Measurements from ENCODE around the gene LRCH1.

LRCH1 gene

DNA sequence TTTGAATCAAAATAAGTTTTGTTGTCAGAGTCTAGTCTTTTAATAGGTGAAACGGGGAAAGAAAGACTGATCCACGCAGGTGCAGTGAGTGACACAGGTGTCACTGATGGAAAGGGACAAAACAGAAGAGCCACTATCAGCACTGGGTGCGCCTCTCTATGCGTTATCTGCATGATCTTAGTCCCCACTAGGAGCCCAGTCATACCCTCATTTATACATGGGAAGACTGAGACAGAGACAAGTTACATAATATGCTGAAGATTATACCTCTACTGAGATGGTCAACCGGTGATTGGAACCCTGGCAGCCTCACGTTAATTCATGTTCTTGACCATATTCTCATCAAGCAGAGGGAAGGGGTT lies 3.4 kb downstream of the LRCH1 start:
- Mint-ChIP-seq H3K27ac (ENCODE audit: low read depth) (no peak overlapping the region), H3K4me1 (peaks cover 47% of the 10 kb centered on the region), H3K27me3 (no peaks in the 10 kb centered on the region), H3K4me3 (no peak overlapping the region), H3K36me3 (ENCODE audit: insufficient read depth) (peaks cover 15% of the 10 kb centered on the region), H3K9me3 (no peaks in the 10 kb centered on the region)
- DNase-seq (ENCODE audit: low spot score in 2 of 2): no peak
- no peak for ATAC-seq (replicated peaks; ENCODE audit: extremely low read depth, poor library complexity, severe bottlenecking)

DNA sequence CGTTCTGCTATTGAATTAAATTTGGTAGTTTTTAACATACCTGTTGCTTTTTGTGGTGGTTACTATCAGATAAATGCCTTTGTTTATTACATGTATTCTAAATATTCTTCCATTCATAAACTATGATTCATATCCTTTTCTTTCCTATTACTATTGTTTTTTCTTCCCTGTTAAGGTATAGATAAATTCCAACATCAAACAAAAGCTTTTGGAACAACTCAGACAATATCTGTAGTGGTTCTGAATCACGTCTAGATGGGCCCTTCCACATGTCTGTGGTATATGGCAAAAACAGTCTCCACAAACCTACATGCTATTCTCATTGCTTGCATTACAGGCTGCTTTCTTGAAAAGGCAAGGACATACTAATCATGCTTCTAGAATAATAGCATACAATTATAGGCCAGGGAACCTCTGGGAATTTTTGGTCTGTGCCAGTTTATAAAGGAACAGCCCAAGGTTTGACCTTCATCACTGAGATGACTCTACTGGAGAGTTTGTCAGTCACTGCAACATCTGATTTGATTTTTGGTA lies 6.4 kb downstream of the LRCH1 start:
- Mint-ChIP-seq H3K36me3 (ENCODE audit: insufficient read depth) (peaks cover 5% of the 10 kb centered on the region), H3K9me3 (no peaks in the 10 kb centered on the region), H3K4me1 (peaks cover 32% of the 10 kb centered on the region), H3K27me3 (no peaks in the 10 kb centered on the region), H3K27ac (ENCODE audit: low read depth) (no peak overlapping the region), H3K4me3 (no peak overlapping the region)
- no peak for ATAC-seq (replicated peaks; ENCODE audit: extremely low read depth, poor library complexity, severe bottlenecking)
- DNase-seq (ENCODE audit: low spot score in 2 of 2): no peak

DNA sequence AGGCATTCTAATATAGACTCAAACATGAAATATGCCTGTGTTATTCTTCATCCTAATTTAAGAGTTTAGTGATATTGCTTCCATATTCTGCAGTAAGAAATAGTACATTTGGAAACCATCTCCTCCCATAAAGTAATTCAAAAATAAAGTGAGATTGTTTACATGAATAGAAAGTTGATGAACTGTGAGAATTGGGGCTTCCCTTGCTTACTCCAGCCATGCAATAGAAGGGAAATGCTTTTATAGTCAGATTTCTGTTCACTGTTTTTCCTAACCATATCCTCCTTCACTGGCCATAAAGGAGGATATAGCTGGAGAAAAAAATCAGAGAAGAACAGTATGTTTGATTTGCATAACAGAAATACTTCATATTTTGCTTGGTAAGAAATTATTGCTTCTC lies 7.8 kb downstream of the LRCH1 start:
- H3K4me1 Mint-ChIP-seq: peaks cover 18% of the 10 kb centered on the region
- no peak overlapping the region for H3K4me3 Mint-ChIP-seq
- DNase-seq (ENCODE audit: low spot score in 2 of 2) (no peak), ATAC-seq (replicated peaks; ENCODE audit: extremely low read depth, poor library complexity, severe bottlenecking) (no peak)
- no peak overlapping the region for H3K27ac Mint-ChIP-seq (ENCODE audit: low read depth)
- H3K27me3 Mint-ChIP-seq: no peaks in the 10 kb centered on the region
- H3K36me3 Mint-ChIP-seq (ENCODE audit: insufficient read depth): no peaks in the 10 kb centered on the region
- H3K9me3 Mint-ChIP-seq: no peaks in the 10 kb centered on the region

DNA sequence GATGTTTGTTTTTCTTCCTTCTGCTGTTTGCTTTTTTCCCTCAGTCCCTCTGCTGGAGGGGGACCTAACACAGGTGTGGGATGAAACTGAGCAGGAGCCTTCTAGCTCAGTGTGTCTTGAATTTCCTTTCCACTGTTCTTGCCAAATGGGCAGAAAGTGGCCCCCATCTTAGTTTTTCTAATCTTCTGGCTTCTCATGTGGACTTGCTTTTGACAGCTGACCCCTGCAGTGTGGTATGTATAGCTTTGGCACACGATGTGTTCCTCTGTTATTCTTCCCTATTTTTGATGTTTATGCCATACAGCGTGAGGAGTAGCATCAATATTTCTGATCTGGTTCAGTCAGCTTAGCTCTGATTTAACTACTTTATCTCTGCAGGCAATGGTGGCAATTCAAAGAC lies 8.3 kb downstream of the LRCH1 start:
- Mint-ChIP-seq H3K27ac (ENCODE audit: low read depth) (no peak overlapping the region), H3K4me3 (no peak overlapping the region), H3K4me1 (peaks cover 16% of the 10 kb centered on the region), H3K27me3 (no peaks in the 10 kb centered on the region), H3K9me3 (no peaks in the 10 kb centered on the region), H3K36me3 (ENCODE audit: insufficient read depth) (no peaks in the 10 kb centered on the region)
- no peak for DNase-seq (ENCODE audit: low spot score in 2 of 2)
- no peak for ATAC-seq (replicated peaks; ENCODE audit: extremely low read depth, poor library complexity, severe bottlenecking)

DNA sequence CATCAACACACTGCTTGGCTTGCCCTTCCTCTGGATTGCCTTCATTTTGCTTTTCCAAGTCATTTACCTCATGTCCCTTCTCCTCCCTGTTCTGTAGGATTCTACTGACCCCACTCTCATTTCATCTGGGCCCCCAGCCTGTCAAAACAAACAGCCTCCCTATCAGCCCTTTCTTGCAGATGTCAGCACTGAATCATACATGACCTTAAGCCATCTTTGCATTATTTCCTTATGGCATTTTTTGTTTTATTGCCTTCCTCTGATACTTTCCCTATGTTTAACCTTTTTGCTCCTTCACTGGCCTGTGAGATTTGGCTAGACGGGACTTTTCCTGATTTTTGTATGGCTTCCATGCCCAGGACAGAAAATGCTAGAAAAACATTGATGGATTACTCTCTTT lies 8.7 kb downstream of the LRCH1 start:
- no peak for DNase-seq (ENCODE audit: low spot score in 2 of 2)
- no peaks in the 10 kb centered on the region for H3K36me3 Mint-ChIP-seq (ENCODE audit: insufficient read depth)
- ATAC-seq (replicated peaks; ENCODE audit: extremely low read depth, poor library complexity, severe bottlenecking): no peak
- H3K9me3 Mint-ChIP-seq: no peaks in the 10 kb centered on the region
- peaks cover 18% of the 10 kb centered on the region for H3K4me1 Mint-ChIP-seq
- H3K27ac Mint-ChIP-seq (ENCODE audit: low read depth): no peak overlapping the region
- no peak overlapping the region for H3K4me3 Mint-ChIP-seq
- H3K27me3 Mint-ChIP-seq: no peaks in the 10 kb centered on the region

DNA sequence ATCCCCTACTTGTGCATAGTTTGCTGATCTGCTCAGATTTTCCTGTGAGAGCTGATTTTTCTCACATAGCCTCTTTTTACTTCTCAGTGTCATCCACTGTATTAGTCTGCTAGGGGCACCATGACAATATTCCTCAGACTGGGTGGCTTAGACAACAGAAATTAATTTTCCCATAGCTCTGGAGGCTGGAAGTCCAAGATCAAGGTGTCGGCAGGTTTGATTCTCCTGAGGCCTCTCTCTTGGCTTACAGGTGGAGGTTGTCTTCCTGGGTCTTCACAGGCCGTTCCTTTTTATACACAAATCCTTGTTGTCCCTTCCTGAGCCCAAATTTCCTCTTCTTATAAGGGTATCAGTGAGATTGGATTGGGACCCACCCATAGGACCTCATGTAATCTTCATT lies 9.2 kb downstream of the LRCH1 start:
- no peak overlapping the region for H3K4me3 Mint-ChIP-seq
- H3K9me3 Mint-ChIP-seq: no peaks in the 10 kb centered on the region
- no peak for ATAC-seq (replicated peaks; ENCODE audit: extremely low read depth, poor library complexity, severe bottlenecking)
- no peaks in the 10 kb centered on the region for H3K36me3 Mint-ChIP-seq (ENCODE audit: insufficient read depth)
- no peak for DNase-seq (ENCODE audit: low spot score in 2 of 2)
- H3K27ac Mint-ChIP-seq (ENCODE audit: low read depth): no peak overlapping the region
- H3K27me3 Mint-ChIP-seq: no peaks in the 10 kb centered on the region
- H3K4me1 Mint-ChIP-seq: peaks cover 14% of the 10 kb centered on the region

DNA sequence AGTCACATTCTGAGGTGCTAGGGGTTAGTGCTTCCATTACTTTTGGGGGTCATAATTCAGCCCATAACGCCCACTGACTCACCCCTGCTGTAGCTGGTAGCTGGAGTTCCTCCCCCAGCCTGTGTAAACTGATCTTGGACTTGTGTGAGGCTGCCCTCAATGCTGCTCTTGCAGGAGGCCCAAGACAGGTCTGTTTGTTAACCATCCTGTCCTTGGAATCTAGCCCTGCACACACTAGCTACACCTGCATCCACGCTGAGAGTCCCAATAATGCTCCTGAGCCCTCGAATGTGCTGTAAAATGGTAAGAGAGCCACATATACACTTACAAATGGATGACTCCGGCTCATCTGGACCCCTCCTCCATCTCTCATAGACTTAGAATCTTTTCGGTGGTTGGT lies 9.6 kb downstream of the LRCH1 start:
- no peaks in the 10 kb centered on the region for H3K9me3 Mint-ChIP-seq
- no peaks in the 10 kb centered on the region for H3K36me3 Mint-ChIP-seq (ENCODE audit: insufficient read depth)
- DNase-seq (ENCODE audit: low spot score in 2 of 2) (no peak), ATAC-seq (replicated peaks; ENCODE audit: extremely low read depth, poor library complexity, severe bottlenecking) (no peak)
- H3K4me1 Mint-ChIP-seq: peaks cover 15% of the 10 kb centered on the region
- H3K4me3 Mint-ChIP-seq: no peak overlapping the region
- no peak overlapping the region for H3K27ac Mint-ChIP-seq (ENCODE audit: low read depth)
- H3K27me3 Mint-ChIP-seq: no peaks in the 10 kb centered on the region

DNA sequence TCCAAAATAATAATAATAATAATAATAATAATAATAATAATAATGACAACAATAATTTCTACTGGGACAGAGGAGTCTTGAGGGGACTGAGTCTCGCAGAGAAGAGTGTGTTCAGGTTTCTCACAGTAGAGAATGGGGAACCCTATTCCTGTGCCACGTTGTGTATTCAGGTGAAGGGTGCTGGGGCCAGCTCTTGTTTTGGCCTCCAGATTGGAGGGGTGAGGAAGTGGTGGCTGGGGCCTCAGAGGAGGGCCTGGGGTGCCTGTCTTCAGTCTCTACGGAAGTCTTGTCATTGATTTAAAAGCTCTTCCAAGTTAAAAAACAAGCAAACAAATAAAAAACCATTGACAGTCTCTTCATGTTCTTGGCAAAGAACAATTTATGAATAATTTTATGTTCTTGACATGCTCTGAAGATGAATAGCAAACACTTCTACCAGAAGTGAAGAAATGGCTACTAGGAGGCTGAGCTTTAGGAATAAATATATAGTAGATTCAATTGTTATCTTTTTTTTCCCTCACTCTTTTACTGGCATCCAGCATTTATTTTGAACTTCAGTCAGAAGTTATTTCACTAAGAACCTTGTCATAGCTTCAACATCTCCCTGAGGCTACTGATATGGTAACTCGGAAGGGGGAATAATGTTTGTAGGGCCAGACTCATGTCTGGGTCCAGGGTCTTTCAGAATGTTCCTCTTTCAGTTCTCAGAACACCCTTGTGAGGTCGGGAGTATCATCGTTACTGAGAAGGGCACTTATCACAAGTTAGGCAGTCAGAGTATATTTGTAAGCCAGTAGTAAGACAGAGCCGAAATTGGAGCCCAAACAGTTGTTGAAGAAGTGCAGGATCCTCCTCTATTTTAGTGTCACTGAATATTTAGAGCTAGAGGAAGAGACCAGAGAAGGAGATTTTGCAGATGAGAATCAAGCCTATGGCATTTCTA lies 13.1 kb downstream of the LRCH1 start:
- Mint-ChIP-seq H3K4me3 (no peak overlapping the region), H3K4me1 (peaks cover 35% of the 10 kb centered on the region)

DNA sequence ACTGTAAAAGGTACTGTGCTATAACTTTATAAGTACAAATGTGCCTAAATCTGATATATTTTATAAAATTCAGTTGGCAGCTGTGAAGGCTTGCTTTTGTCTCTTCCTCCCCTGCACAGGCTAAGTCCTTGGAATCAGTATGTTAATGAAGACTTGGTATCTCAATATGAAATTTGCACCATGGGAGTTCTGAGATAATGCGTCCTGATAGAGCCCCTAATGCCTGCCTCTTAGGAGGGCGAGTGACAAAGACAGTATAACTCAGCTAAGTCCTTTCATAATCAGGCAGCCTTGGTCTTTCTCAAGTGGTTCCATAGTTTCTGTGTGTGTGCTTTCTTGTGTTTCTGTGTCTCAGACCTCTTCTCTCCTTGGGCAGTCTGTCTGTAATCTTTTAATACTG lies 14.7 kb downstream of the LRCH1 start:
- Mint-ChIP-seq H3K9me3 (no peaks in the 10 kb centered on the region), H3K27ac (ENCODE audit: low read depth) (no peak overlapping the region), H3K36me3 (ENCODE audit: insufficient read depth) (no peaks in the 10 kb centered on the region), H3K4me3 (no peak overlapping the region), H3K4me1 (peaks cover 46% of the 10 kb centered on the region), H3K27me3 (no peaks in the 10 kb centered on the region)
- no peak for DNase-seq (ENCODE audit: low spot score in 2 of 2)
- ATAC-seq (replicated peaks; ENCODE audit: extremely low read depth, poor library complexity, severe bottlenecking): no peak

More for the DNA sequence above, 13.1 kb downstream of the LRCH1 start:
- H3K27ac Mint-ChIP-seq (ENCODE audit: low read depth): no peak overlapping the region
- H3K27me3 Mint-ChIP-seq: no peaks in the 10 kb centered on the region
- H3K9me3 Mint-ChIP-seq: no peaks in the 10 kb centered on the region
- ATAC-seq (replicated peaks; ENCODE audit: extremely low read depth, poor library complexity, severe bottlenecking): no peak
- no peak for DNase-seq (ENCODE audit: low spot score in 2 of 2)
- no peaks in the 10 kb centered on the region for H3K36me3 Mint-ChIP-seq (ENCODE audit: insufficient read depth)

DNA sequence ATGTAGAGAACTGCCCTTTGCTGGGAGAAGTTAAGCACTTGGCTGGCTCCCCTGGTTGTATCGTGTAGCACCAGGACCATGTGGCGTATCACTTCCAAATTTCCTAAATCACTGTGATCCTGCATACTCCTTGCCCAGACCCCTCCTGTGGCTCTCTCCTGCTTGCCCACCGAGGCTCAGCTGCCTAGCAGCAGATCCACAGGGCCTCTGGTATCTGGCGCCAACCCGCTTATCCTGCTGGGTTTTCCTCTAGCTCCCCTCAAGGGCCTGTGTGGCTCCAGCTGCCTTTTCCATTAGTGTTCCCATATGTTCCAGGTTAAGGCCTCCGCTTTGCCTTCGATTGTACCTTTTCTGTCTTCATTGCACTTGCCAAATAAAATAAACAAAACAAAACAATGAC lies 16.5 kb downstream of the LRCH1 start:
- no peak overlapping the region for H3K4me3 Mint-ChIP-seq
- H3K4me1 Mint-ChIP-seq: peaks cover 46% of the 10 kb centered on the region
- DNase-seq (ENCODE audit: low spot score in 2 of 2) (no peak), ATAC-seq (replicated peaks; ENCODE audit: extremely low read depth, poor library complexity, severe bottlenecking) (no peak)
- no peaks in the 10 kb centered on the region for H3K27me3 Mint-ChIP-seq
- no peaks in the 10 kb centered on the region for H3K9me3 Mint-ChIP-seq
- H3K27ac Mint-ChIP-seq (ENCODE audit: low read depth): no peak overlapping the region
- no peaks in the 10 kb centered on the region for H3K36me3 Mint-ChIP-seq (ENCODE audit: insufficient read depth)

DNA sequence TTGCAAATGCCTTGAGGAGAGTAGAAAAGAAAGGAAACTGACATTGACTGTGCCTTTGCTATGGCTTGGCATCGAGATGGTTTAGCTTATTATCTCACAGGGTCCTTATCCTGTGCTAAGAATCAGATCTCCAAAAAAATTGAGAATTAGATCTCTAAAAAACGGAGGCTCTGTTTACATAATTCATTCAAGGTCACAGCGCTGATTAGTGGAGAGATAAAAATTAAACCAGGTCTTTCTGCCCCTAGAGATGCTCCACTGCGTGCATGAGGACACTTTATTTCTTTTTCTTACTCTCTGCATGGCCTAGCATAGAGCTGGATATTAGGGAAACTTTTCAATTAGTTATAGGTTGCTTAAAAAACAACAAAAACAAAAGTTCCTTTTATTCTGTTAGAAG lies 17.3 kb downstream of the LRCH1 start:
- H3K27me3 Mint-ChIP-seq: no peaks in the 10 kb centered on the region
- peaks cover 55% of the 10 kb centered on the region for H3K4me1 Mint-ChIP-seq

DNA sequence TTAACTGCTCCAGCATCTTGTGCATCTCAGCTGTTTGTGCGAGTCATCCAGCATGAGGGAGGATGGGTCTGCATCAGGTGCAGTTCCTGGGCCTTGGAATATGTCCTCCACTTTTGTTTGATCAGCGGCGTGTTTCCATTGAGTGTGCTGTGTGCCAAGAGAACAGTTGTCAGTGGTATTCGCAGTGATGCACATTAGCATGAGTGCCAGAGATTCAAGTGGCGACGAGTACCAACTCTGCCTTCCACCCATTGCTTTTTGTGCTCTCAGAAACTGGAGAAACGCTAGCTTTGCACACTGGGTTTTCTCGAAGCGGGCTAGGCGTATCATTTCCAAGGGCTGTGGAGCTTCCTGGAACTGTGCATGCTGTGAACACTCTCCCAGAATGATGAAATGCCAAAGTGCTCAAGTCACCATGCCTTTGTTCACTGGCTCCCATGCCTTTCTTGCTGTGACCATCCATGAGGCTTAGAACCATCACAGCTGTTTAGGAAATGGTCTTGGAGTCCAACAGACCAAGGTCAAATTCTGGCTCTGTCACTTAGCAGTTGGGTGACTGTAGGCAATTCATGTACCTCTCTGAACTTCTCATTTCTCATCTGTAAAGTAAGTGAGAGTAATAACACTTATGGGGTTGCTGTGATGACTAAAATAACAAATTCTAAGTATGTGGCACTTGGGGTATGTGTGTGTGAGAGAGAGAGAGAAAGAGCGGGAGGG lies 18.4 kb downstream of the LRCH1 start:
- Mint-ChIP-seq H3K9me3 (no peaks in the 10 kb centered on the region), H3K4me1 (peaks cover 58% of the 10 kb centered on the region), H3K27me3 (no peaks in the 10 kb centered on the region), H3K4me3 (no peak overlapping the region), H3K36me3 (ENCODE audit: insufficient read depth) (no peaks in the 10 kb centered on the region), H3K27ac (ENCODE audit: low read depth) (no peak overlapping the region)
- DNase-seq (ENCODE audit: low spot score in 2 of 2) (no peak), ATAC-seq (replicated peaks; ENCODE audit: extremely low read depth, poor library complexity, severe bottlenecking) (no peak)

More for the DNA sequence above, 17.3 kb downstream of the LRCH1 start:
- ATAC-seq (replicated peaks; ENCODE audit: extremely low read depth, poor library complexity, severe bottlenecking) (no peak), DNase-seq (ENCODE audit: low spot score in 2 of 2) (no peak)
- no peaks in the 10 kb centered on the region for H3K9me3 Mint-ChIP-seq
- no peak overlapping the region for H3K27ac Mint-ChIP-seq (ENCODE audit: low read depth)
- H3K36me3 Mint-ChIP-seq (ENCODE audit: insufficient read depth): no peaks in the 10 kb centered on the region
- H3K4me3 Mint-ChIP-seq: no peak overlapping the region

Data from central memory CD8-positive, alpha-beta T cell (primary cell).